A673 (cell line): Measurements from ENCODE around the gene SAMD3.

Source experiments
- EZH2 ChIP-seq: fragments of 200-600 bp; sonication (generic); IDR thresholded peaks from 2 replicates; pipeline ENCODE4 v1.6.1; 2017; ENCODE audit warnings: borderline replicate concordance, low read depth, mild to moderate bottlenecking, mixed read lengths, antibody characterized with exemption, low read length; ENCODE audit not compliant: poor library complexity, severe bottlenecking
- TF ChIP-seq, protein P1 (sequence below): fragments of 300-800, 200-600 bp; sonication (generic); conservative IDR thresholded peaks from 2 replicates; pipeline ENCODE4 v1.5.1; 2017; ENCODE audit warnings: low read depth, mild to moderate bottlenecking, antibody characterized with exemption, low read length, moderate library complexity, mixed read lengths

DNA sequence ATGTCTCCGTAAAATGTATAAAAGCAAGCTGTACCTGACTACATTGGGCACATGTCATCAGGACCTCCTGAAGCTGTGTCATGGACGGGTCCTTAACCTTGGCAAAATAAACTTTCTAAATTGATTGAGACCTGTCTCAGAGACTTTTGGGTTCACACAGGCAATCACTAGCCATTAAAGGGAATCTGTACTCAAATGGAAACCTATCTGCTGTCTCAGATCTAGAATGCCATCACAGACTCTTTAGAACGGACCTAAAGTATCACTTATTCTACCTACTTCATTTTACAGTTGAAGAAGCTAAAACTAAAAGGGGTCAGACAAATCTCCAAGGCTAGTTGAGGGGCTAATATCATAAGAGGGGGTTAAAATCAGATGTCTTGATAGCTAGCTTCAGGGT, 11.1 kb downstream of the SAMD3 start:
- TF ChIP-seq, protein P1, sequence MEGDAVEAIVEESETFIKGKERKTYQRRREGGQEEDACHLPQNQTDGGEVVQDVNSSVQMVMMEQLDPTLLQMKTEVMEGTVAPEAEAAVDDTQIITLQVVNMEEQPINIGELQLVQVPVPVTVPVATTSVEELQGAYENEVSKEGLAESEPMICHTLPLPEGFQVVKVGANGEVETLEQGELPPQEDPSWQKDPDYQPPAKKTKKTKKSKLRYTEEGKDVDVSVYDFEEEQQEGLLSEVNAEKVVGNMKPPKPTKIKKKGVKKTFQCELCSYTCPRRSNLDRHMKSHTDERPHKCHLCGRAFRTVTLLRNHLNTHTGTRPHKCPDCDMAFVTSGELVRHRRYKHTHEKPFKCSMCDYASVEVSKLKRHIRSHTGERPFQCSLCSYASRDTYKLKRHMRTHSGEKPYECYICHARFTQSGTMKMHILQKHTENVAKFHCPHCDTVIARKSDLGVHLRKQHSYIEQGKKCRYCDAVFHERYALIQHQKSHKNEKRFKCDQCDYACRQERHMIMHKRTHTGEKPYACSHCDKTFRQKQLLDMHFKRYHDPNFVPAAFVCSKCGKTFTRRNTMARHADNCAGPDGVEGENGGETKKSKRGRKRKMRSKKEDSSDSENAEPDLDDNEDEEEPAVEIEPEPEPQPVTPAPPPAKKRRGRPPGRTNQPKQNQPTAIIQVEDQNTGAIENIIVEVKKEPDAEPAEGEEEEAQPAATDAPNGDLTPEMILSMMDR = no peak
- TF ChIP-seq EZH2 = no peak
